Activated CD8-positive, alpha-beta T cell treated with anti-CD3 and anti-CD28 coated beads, Interleukin-2, amount 10 ng/mL, durations not matched to agents 7 days and 5 days (primary cell): ENCODE data around the gene CD2BP2. TPM values are rescaled to one million over a fixed set of nuclear protein-coding genes. Genes with fewer than 3 reads are reported as not detected.

Experiments used
- ATAC-seq: fragments of 150-1000 bp; cut with Tn5 transposase; one replicate; pipeline ENCODE4 v1.10.0; 2021; ENCODE audit warnings: moderate library complexity
- CTCF ChIA-PET: fragments of 350-600 bp; sonication (Branson Sonifier 250); formaldehyde crosslinking; loops from one replicate; lab custom pipeline; 2021; ENCODE audit warnings: antibody characterized with exemption; lab: Charles Lee
- POLR2A ChIA-PET: fragments of 350-600 bp; sonication (Branson Sonifier 250); formaldehyde crosslinking; loops from one replicate; lab custom pipeline; 2021; ENCODE audit warnings: antibody characterized with exemption; lab: Charles Lee
- DNase-seq: peaks from one replicate; pipeline ENCODE4 v3.0.0-alpha.2; 2020
- H3K27ac Mint-ChIP-seq: one replicate; pipeline ENCODE4 v1.8.0; 2021; ENCODE audit warnings: mild to moderate bottlenecking, mixed read lengths
- H3K27me3 Mint-ChIP-seq: one replicate; pipeline ENCODE4 v1.8.0; 2021; ENCODE audit warnings: low read depth, mixed read lengths
- H3K36me3 Mint-ChIP-seq: one replicate; pipeline ENCODE4 v1.8.0; 2021; ENCODE audit warnings: low read depth, mixed read lengths
- H3K4me1 Mint-ChIP-seq: one replicate; pipeline ENCODE4 v1.8.0; 2021; ENCODE audit warnings: low read depth, mixed read lengths
- H3K4me3 Mint-ChIP-seq: one replicate; pipeline ENCODE4 v1.8.0; 2021; ENCODE audit warnings: mild to moderate bottlenecking, mixed read lengths
- H3K9me3 Mint-ChIP-seq: one replicate; pipeline ENCODE4 v1.8.0; 2022; ENCODE audit warnings: mixed read lengths; ENCODE audit not compliant: insufficient read depth
- total RNA-seq, 2 experiments: library from RNA; stranded (reverse); gene quantifications; one replicate each; pipeline ENCODE4 v1.2.3, GENCODE V29; 2021

The CD2BP2 gene
- total RNA-seq, 2 experiments from 2014 or later, result 62.7 to 67.5 TPM

- no peak overlapping the region for H3K4me3 Mint-ChIP-seq
- DNase-seq (no peak), ATAC-seq (no peak)
- ChIA-PET CTCF (interaction anchor here (1.1 to 1.4 kb wide), 2 partner anchors 50 to 327 kb away, joined by 3 to 4 read pairs; no protein-coding TSS in a partner anchor), POLR2A (no interaction called here)
- no peak overlapping the region for H3K27ac Mint-ChIP-seq
- H3K4me1 Mint-ChIP-seq, result peaks cover 40% of the 10 kb centered on the region
- peaks cover 63% of the 10 kb centered on the region for H3K36me3 Mint-ChIP-seq
- H3K27me3 Mint-ChIP-seq, result no peaks in the 10 kb centered on the region
- no peaks in the 10 kb centered on the region for H3K9me3 Mint-ChIP-seq
These were observed 4.1 kb upstream of the CD2BP2 start for GRCh38 chr16:30358990-30359870.

GRCh38 chr16:30358577-30358936, 3.4 kb upstream of the CD2BP2 start:
- CTCF ChIA-PET, result no interaction called here
- DNase-seq, result no peak
- ATAC-seq, result no peak
- Mint-ChIP-seq H3K27me3 (no peaks in the 10 kb centered on the region), H3K4me3 (no peak overlapping the region), H3K9me3 (no peaks in the 10 kb centered on the region), H3K36me3 (peaks cover 64% of the 10 kb centered on the region), H3K4me1 (peaks cover 46% of the 10 kb centered on the region), H3K27ac (no peak overlapping the region)
- POLR2A ChIA-PET, result no interaction called here

- CTCF ChIA-PET, result interaction anchor here (0.7 to 0.9 kb wide), 2 partner anchors 13 to 51 kb away, joined by 3 read pairs; no protein-coding TSS in a partner anchor
- Mint-ChIP-seq H3K4me3 (no peak overlapping the region), H3K27ac (no peak overlapping the region), H3K27me3 (no peaks in the 10 kb centered on the region), H3K4me1 (peaks cover 45% of the 10 kb centered on the region), H3K9me3 (no peaks in the 10 kb centered on the region), H3K36me3 (peaks cover 61% of the 10 kb centered on the region)
- ATAC-seq (no peak), DNase-seq (no peak)
- POLR2A ChIA-PET, result no interaction called here
These were observed 2.8 kb upstream of the CD2BP2 start for GRCh38 chr16:30357715-30358576.

- peaks cover 47% of the 10 kb centered on the region for H3K4me1 Mint-ChIP-seq
- no peak for ATAC-seq
- H3K27me3 Mint-ChIP-seq, result no peaks in the 10 kb centered on the region
- H3K36me3 Mint-ChIP-seq, result peaks cover 63% of the 10 kb centered on the region
- DNase-seq, result no peak
- no peak overlapping the region for H3K4me3 Mint-ChIP-seq
- no peaks in the 10 kb centered on the region for H3K9me3 Mint-ChIP-seq
- POLR2A ChIA-PET, result interaction anchor here (0.6 to 1.2 kb wide), 3 partner anchors 14 to 174 kb away, joined by 3 read pairs; partner anchors contain the start of gene CORO1A
- peak overlapping the region; percentile 89 for H3K27ac Mint-ChIP-seq
- CTCF ChIA-PET, result interaction anchor here (0.7 to 1.2 kb wide), 4 partner anchors 9 to 51 kb away, joined by 3 to 6 read pairs (median 4); no protein-coding TSS in a partner anchor
These were observed 2.1 kb upstream of the CD2BP2 start for GRCh38 chr16:30357085-30357714.

GRCh38 chr16:30356401-30357084, 1.4 kb upstream of the CD2BP2 start:
- ATAC-seq (no peak), DNase-seq (no peak)
- ChIA-PET CTCF (interaction anchor here (1.1 to 3.3 kb wide), 3 partner anchors 9 to 15 kb away, joined by 4 to 14 read pairs (median 6); partner anchors contain the start of gene TBC1D10B), POLR2A (interaction anchor here (0.6 to 1.6 kb wide), 4 partner anchors 15 to 173 kb away, joined by 3 to 8 read pairs (median 3); partner anchors contain the start of genes CORO1A and SEPTIN1)
- peaks cover 67% of the 10 kb centered on the region for H3K36me3 Mint-ChIP-seq
- H3K27ac Mint-ChIP-seq, result peak overlapping the region; percentile 89
- H3K4me3 Mint-ChIP-seq, result peak overlapping the region; percentile 95
- no peaks in the 10 kb centered on the region for H3K27me3 Mint-ChIP-seq
- H3K9me3 Mint-ChIP-seq, result no peaks in the 10 kb centered on the region
- H3K4me1 Mint-ChIP-seq, result peaks cover 51% of the 10 kb centered on the region

- DNase-seq (no peak), ATAC-seq (no peak)
- ChIA-PET CTCF (interaction anchor here (1.1 to 3.3 kb wide), 2 partner anchors 10 to 15 kb away, joined by 6 to 14 read pairs; partner anchors contain the start of gene TBC1D10B), POLR2A (interaction anchor here (0.7 to 2.0 kb wide), 8 partner anchors 15 to 291 kb away, joined by 3 to 8 read pairs (median 4); partner anchors contain the start of genes ALDOA, CORO1A and SEPTIN1)
- Mint-ChIP-seq H3K36me3 (peaks cover 69% of the 10 kb centered on the region), H3K4me1 (peaks cover 57% of the 10 kb centered on the region), H3K27me3 (no peaks in the 10 kb centered on the region), H3K27ac (peak overlapping the region; percentile 89), H3K9me3 (no peaks in the 10 kb centered on the region), H3K4me3 (peak overlapping the region; percentile 95)
These were observed 823 bp upstream of the CD2BP2 start for GRCh38 chr16:30355954-30356308.

GRCh38 chr16:30354423-30355143, 525 bp downstream of the CD2BP2 start:
- Mint-ChIP-seq H3K27me3 (no peaks in the 10 kb centered on the region), H3K4me3 (peak overlapping the region; percentile 95), H3K36me3 (peaks cover 69% of the 10 kb centered on the region), H3K9me3 (no peaks in the 10 kb centered on the region), H3K27ac (peak overlapping the region; percentile 89), H3K4me1 (peaks cover 67% of the 10 kb centered on the region)
- peak; percentile 59 for ATAC-seq
- ChIA-PET POLR2A (interaction anchor here (0.6 to 2.0 kb wide), 9 partner anchors 11 to 289 kb away, joined by 3 to 7 read pairs (median 4); partner anchors contain the start of genes ALDOA, TBC1D10B and ZNF48), CTCF (interaction anchor here (1.4 to 3.3 kb wide), 4 partner anchors 10 to 75 kb away, joined by 3 to 14 read pairs (median 6); partner anchors contain the start of genes DCTPP1 and TBC1D10B)
- DNase-seq, result no peak

GRCh38 chr16:30353438-30354129, 1.5 kb downstream of the CD2BP2 start:
- ChIA-PET CTCF (interaction anchor here (1.4 to 3.3 kb wide), 4 partner anchors 11 to 76 kb away, joined by 3 to 14 read pairs (median 6); partner anchors contain the start of genes DCTPP1 and TBC1D10B), POLR2A (interaction anchor here (0.5 to 2.0 kb wide), 5 partner anchors 9 to 56 kb away, joined by 3 to 7 read pairs (median 4); partner anchors contain the start of gene TBC1D10B)
- no peaks in the 10 kb centered on the region for H3K27me3 Mint-ChIP-seq
- DNase-seq (no peak), ATAC-seq (no peak)
- no peaks in the 10 kb centered on the region for H3K9me3 Mint-ChIP-seq
- peaks cover 75% of the 10 kb centered on the region for H3K4me1 Mint-ChIP-seq
- peak overlapping the region; percentile 30 for H3K27ac Mint-ChIP-seq
- H3K4me3 Mint-ChIP-seq, result peak overlapping the region; percentile 95
- H3K36me3 Mint-ChIP-seq, result peaks cover 67% of the 10 kb centered on the region

GRCh38 chr16:30352488-30353401, 2.4 kb downstream of the CD2BP2 start:
- POLR2A ChIA-PET, result interaction anchor here (1.2 kb wide), 1 partner anchor 8 kb away, joined by 4 read pairs; no protein-coding TSS in a partner anchor
- Mint-ChIP-seq H3K9me3 (no peaks in the 10 kb centered on the region), H3K27ac (peak overlapping the region; percentile 60), H3K36me3 (peaks cover 65% of the 10 kb centered on the region), H3K4me1 (peaks cover 74% of the 10 kb centered on the region), H3K27me3 (no peaks in the 10 kb centered on the region), H3K4me3 (peak overlapping the region; percentile 12)
- CTCF ChIA-PET, result interaction anchor here (3.3 kb wide), 1 partner anchor 18 kb away, joined by 14 read pairs; the partner anchor contains the start of gene TBC1D10B
- no peak for ATAC-seq
- no peak for DNase-seq
